ENCODE measurements around the gene TRIM62. TPM values are rescaled to one million over a fixed set of nuclear protein-coding genes. Genes with fewer than 3 reads are reported as not detected.
A peak's percentile ranks its signal among the peaks of the same experiment; 100 is the strongest.

Gene TRIM62
- total RNA-seq, 1 donor from 2014 or later = 10.8 TPM

DNA sequence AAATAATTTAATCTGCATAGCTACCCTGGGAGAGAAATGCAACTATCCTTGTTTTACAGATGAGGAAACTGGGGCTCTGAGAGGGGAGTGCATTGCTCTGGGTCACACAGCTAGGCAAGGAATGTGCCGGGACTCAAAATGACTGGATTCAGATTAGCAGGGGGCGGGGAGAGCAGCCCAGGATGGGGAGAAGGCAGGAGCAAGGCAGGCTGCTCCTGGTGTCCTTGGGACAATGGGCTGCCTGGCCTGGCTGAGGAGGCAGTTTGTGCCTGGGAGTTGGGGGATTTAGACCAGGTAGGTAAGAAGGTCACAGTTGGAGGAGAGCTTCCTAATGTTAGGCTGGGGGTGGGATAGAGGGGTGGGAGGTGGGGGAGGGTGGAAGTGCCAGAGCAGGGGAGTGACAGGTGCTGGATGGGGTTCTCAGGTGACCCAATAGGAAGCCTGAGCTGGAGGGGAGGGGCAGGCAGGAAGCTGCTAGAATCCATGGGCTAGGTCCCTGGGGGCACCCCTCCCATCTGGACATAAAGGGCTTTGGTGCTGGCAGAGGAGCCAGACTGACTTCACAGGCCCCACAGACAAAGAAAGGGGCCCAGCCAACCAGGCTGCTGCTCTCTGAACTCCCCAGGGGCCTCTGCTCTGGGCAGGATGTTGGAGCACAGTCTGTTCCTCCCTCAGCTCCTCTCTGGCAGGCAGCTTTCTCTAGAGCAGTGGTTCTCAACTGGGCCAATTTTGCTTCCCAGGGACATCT, 29.0 kb downstream of the TRIM62 start:
- no peaks in the 10 kb centered on the region for H3K79me2 ChIP-seq (ENCODE audit: insufficient read depth, low read length)
- Mint-ChIP-seq H3K4me1 (ENCODE audit: low read depth, unreplicated experiment) (peaks cover 30% of the 10 kb centered on the region), H3K4me3 (ENCODE audit: unreplicated experiment) (peak overlapping the region; percentile 62), H3K9me3 (ENCODE audit: unreplicated experiment) (peaks cover 1% of the 10 kb centered on the region), H3K27me3 (ENCODE audit: low read depth, unreplicated experiment) (no peaks in the 10 kb centered on the region), H3K27ac (ENCODE audit: unreplicated experiment) (no peak overlapping the region), H3K36me3 (ENCODE audit: low read depth, unreplicated experiment) (peaks cover 34% of the 10 kb centered on the region)
- H2AFZ ChIP-seq (ENCODE audit: low read depth, low read length) = no peak overlapping the region
- TF ChIP-seq, protein P1, sequence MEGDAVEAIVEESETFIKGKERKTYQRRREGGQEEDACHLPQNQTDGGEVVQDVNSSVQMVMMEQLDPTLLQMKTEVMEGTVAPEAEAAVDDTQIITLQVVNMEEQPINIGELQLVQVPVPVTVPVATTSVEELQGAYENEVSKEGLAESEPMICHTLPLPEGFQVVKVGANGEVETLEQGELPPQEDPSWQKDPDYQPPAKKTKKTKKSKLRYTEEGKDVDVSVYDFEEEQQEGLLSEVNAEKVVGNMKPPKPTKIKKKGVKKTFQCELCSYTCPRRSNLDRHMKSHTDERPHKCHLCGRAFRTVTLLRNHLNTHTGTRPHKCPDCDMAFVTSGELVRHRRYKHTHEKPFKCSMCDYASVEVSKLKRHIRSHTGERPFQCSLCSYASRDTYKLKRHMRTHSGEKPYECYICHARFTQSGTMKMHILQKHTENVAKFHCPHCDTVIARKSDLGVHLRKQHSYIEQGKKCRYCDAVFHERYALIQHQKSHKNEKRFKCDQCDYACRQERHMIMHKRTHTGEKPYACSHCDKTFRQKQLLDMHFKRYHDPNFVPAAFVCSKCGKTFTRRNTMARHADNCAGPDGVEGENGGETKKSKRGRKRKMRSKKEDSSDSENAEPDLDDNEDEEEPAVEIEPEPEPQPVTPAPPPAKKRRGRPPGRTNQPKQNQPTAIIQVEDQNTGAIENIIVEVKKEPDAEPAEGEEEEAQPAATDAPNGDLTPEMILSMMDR (IDR thresholded peaks at IDR 0.05; ENCODE audit: insufficient read depth, low read depth, low read length) = no peak
- TF ChIP-seq EZH2 (IDR thresholded peaks at IDR 0.05; ENCODE audit: insufficient read depth, low read length) = no peak
- H3K4me2 ChIP-seq (ENCODE audit: low read length) = peak overlapping the region; percentile 19
- H3K4me3 ChIP-seq (ENCODE audit: insufficient read depth, low read depth, low read length) = no peak overlapping the region
- peaks cover 5% of the 10 kb centered on the region for H3K36me3 ChIP-seq (ENCODE audit: insufficient read depth, low read length)
- no peaks in the 10 kb centered on the region for H3K9me3 ChIP-seq (ENCODE audit: insufficient read depth, low read depth, low read length)
- DNase-seq (ENCODE audit: low read depth) = no peak
- no peaks in the 10 kb centered on the region for H4K20me1 ChIP-seq (ENCODE audit: insufficient read depth, low read length)
- H3K9ac ChIP-seq (ENCODE audit: low read length) = no peak overlapping the region
- H3K4me1 ChIP-seq (ENCODE audit: insufficient read depth, low read length) = peaks cover 12% of the 10 kb centered on the region
- no peaks in the 10 kb centered on the region for H3K27me3 ChIP-seq (ENCODE audit: insufficient read depth, low read length)
- H3K27ac ChIP-seq (ENCODE audit: low read depth, low read length) = no peak overlapping the region
- FAIRE-seq = no peak

DNA sequence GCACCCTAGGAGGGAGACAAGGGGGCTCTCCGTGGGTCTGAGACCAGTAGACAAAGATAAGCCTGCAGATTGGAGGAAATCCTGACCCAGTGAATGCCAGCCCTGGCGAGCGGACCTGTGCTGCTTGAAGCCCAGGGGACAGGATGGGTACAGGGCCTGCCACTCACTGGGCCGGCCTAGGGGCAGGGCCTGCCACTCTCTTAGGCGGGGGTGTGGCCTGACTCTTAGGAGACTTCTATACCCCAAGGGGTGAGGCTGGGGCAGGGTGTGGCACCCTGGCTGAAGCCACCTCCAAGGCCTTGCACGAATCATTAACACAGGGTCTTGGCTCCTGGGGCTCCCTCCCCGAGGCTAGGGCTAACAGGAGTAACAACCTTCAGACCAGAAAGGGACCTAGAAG, 30.7 kb downstream of the TRIM62 start:
- Histone ChIP-seq H3K27ac (ENCODE audit: low read depth, low read length) (no peak overlapping the region), H3K36me3 (ENCODE audit: insufficient read depth, low read length) (peaks cover 5% of the 10 kb centered on the region), H3K79me2 (ENCODE audit: insufficient read depth, low read length) (no peaks in the 10 kb centered on the region), H4K20me1 (ENCODE audit: insufficient read depth, low read length) (no peaks in the 10 kb centered on the region), H2AFZ (ENCODE audit: low read depth, low read length) (no peak overlapping the region), H3K4me3 (ENCODE audit: insufficient read depth, low read depth, low read length) (no peak overlapping the region), H3K9me3 (ENCODE audit: insufficient read depth, low read depth, low read length) (no peaks in the 10 kb centered on the region), H3K4me2 (ENCODE audit: low read length) (no peak overlapping the region), H3K4me1 (ENCODE audit: insufficient read depth, low read length) (peaks cover 12% of the 10 kb centered on the region), H3K27me3 (ENCODE audit: insufficient read depth, low read length) (no peaks in the 10 kb centered on the region), H3K9ac (ENCODE audit: low read length) (no peak overlapping the region)
- Mint-ChIP-seq H3K9me3 (ENCODE audit: unreplicated experiment) (no peaks in the 10 kb centered on the region), H3K4me1 (ENCODE audit: low read depth, unreplicated experiment) (peaks cover 30% of the 10 kb centered on the region), H3K27ac (ENCODE audit: unreplicated experiment) (peak overlapping the region; percentile 77), H3K36me3 (ENCODE audit: low read depth, unreplicated experiment) (peaks cover 29% of the 10 kb centered on the region), H3K4me3 (ENCODE audit: unreplicated experiment) (no peak overlapping the region), H3K27me3 (ENCODE audit: low read depth, unreplicated experiment) (no peaks in the 10 kb centered on the region)
- TF ChIP-seq, protein P1 (IDR thresholded peaks at IDR 0.05; ENCODE audit: insufficient read depth, low read depth, low read length) = no peak
- no peak for TF ChIP-seq EZH2 (IDR thresholded peaks at IDR 0.05; ENCODE audit: insufficient read depth, low read length)
- no peak for DNase-seq (ENCODE audit: low read depth)
- no peak for FAIRE-seq

DNA sequence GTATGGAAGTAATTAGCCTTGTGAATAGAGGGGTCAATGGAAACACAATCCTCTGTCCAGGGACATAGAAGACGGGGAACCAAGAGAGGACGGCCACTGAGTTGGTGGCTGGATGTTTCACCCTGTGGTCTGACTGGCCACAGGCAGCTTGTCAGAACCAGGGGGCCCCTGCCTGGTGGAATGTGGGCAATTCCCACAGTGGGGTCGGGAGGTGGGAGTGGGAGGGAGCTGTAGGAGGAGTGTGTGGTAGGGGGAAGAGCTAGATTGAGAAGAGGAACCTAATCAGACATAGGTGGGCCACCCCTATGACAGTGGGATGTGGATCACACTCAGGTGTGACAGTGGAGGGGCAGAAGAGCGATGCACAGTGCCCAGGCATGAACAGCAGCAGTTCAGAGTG, 31.3 kb downstream of the TRIM62 start:
- Histone ChIP-seq H3K4me2 (ENCODE audit: low read length) (no peak overlapping the region), H3K9ac (ENCODE audit: low read length) (no peak overlapping the region), H3K4me1 (ENCODE audit: insufficient read depth, low read length) (peaks cover 12% of the 10 kb centered on the region), H3K36me3 (ENCODE audit: insufficient read depth, low read length) (peaks cover 5% of the 10 kb centered on the region), H3K27ac (ENCODE audit: low read depth, low read length) (no peak overlapping the region), H4K20me1 (ENCODE audit: insufficient read depth, low read length) (no peaks in the 10 kb centered on the region), H3K4me3 (ENCODE audit: insufficient read depth, low read depth, low read length) (no peak overlapping the region), H2AFZ (ENCODE audit: low read depth, low read length) (no peak overlapping the region), H3K27me3 (ENCODE audit: insufficient read depth, low read length) (no peaks in the 10 kb centered on the region), H3K9me3 (ENCODE audit: insufficient read depth, low read depth, low read length) (no peaks in the 10 kb centered on the region), H3K79me2 (ENCODE audit: insufficient read depth, low read length) (no peaks in the 10 kb centered on the region)
- FAIRE-seq (no peak), DNase-seq (ENCODE audit: low read depth) (no peak)
- no peaks in the 10 kb centered on the region for H3K27me3 Mint-ChIP-seq (ENCODE audit: low read depth, unreplicated experiment)
- H3K4me1 Mint-ChIP-seq (ENCODE audit: low read depth, unreplicated experiment) = peaks cover 30% of the 10 kb centered on the region
- peaks cover 28% of the 10 kb centered on the region for H3K36me3 Mint-ChIP-seq (ENCODE audit: low read depth, unreplicated experiment)
- no peaks in the 10 kb centered on the region for H3K9me3 Mint-ChIP-seq (ENCODE audit: unreplicated experiment)
- H3K4me3 Mint-ChIP-seq (ENCODE audit: unreplicated experiment) = no peak overlapping the region
- H3K27ac Mint-ChIP-seq (ENCODE audit: unreplicated experiment) = no peak overlapping the region
- TF ChIP-seq, protein P1 (IDR thresholded peaks at IDR 0.05; ENCODE audit: insufficient read depth, low read depth, low read length) = no peak
- TF ChIP-seq EZH2 (IDR thresholded peaks at IDR 0.05; ENCODE audit: insufficient read depth, low read length) = no peak

All from astrocyte (in vitro differentiated cells and primary cell).